Ecto neural progenitor cell (in vitro differentiated cells): ENCODE results near the gene COIL.

Experiments used
- DNase-seq: peaks from one replicate; pipeline ENCODE4 v3.0.0-alpha.2; 2018; ENCODE audit warnings: low spot score

COIL gene

DNA sequence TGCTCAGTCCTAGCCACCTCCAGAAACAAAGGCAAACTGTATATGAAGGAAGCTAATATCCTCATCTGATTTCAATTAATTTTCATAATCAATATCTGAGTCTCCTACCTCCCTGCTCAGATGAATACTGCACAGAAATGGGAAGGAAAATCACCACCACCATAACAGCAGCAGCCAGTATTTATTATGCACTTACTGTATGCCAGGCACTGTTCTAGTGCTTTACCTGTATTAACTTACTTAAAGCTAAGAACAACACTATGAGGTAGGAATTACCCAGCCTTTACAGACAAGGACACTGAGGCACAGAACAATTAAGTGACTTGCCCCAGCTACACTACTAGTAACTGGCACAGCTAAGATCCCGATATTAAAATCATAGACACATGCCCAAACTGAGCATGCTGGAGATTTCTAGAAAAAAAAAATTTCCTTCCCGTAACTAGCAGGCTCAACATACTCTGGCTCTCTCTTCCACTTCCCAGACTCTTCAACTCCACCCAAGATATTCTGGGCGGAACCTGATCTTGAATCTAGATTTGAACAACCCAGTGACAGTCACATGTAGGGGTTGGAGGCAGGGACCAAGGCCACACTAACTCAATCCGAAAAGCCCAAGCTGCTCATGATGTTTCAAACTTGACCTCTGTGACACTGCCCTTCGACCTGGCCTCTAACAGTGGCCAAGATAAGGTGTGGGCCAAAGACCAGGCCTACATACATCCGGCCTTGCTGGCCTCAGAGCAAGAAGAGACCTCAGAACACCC, 50.9 kb downstream of the COIL start:
- DNase-seq, result no peak

DNA sequence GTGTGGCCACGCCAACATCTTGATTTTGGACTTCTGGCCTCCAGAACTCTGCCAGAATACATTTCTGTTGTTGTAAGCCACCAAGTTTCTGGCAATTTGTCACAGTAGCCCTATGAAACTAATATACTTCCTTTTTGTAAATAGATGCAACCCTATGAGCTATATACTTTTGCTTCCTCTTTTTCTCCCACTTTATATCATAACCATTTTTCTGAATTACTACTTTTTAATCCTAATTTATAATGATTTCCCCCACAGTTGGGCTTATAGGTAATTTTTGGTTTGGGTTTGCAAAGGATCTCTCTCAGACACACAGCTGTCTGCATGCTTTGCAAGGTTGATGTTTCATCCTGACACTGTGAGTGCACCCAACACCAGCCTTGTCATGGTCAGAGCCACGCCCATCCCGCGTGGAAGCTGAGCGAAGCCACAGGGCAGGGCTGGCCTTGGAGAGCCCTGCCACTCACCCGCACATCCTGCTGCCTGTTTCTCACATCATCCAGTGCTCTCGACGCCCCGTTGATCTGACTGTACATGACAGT, 52.8 kb downstream of the COIL start:
- no peak for DNase-seq

DNA sequence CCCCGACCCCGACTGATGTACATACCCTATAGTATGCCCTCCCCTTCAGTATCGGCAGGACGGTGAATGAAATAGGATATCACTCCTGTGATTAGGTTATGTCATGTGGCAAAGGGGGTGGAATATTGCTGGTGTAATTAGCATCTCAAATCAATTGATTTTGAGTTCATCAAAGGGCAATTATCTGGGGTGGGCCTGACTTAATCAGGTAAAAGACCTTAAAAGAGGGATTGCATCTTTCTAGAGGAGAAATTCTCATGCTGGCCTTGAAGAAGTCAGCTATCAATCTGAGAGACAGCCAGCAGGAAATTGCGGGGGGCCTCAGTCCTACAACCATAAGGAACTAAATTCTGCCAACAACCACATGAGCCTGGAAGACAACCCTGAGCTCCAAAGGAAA, 57.3 kb downstream of the COIL start:
- no peak for DNase-seq

DNA sequence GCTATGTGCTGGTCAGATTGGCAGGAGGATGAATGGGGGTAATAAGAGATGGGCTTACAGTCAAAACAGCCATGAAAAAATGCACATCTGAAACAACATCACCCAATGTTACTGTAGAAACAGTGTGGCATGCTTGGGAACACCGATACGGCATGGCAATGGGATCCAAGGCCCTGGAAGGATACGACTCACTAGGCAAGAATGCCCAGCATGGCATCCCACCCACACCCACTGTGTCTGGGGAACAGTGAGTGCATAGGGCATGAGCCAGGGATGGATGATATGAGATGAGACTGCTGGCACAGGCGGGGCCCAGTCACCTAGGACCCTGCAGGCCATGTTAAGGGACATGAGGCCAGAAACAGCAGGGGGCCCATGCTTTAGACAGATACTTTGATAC, 58.5 kb downstream of the COIL start:
- DNase-seq, result no peak

DNA sequence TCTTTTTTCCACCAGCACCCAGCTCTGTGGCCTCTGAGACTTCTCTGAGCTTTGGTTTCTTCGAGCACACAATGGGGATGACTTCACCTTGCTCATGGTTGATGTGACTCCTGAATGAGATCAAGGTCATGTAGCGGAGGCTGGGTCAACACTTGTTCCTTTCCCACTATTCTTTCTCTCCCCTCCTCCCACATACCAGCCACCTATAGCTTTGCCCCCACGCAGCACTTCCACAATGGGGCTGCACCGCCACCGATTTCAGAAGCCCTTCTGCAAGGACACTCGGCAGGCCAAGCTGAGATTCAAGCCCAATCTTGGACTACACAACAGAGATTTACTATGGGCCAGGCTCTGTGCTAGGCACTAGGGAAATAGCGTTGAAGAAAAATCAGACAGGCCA, 61.4 kb downstream of the COIL start:
- DNase-seq, result no peak

DNA sequence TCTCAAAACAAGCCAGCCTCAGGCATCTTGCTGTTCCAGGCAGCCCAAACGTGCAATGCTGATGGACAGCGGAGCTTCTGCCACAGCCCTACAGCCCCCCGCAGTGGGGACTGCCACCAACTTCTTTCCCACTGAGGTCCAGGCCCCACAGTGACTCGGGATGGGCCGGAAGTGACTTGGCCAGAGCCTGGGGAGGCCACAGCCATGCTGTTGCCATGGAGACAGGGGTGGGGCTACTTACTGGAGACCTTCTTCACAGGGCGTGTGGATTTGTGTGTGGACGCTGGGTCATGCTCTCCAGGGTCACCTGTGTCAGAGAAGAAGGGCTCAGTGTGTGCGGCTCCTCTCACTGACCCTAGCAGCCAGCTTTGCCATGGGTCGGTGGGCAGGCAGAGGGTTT, 62.0 kb downstream of the COIL start:
- no peak for DNase-seq

DNA sequence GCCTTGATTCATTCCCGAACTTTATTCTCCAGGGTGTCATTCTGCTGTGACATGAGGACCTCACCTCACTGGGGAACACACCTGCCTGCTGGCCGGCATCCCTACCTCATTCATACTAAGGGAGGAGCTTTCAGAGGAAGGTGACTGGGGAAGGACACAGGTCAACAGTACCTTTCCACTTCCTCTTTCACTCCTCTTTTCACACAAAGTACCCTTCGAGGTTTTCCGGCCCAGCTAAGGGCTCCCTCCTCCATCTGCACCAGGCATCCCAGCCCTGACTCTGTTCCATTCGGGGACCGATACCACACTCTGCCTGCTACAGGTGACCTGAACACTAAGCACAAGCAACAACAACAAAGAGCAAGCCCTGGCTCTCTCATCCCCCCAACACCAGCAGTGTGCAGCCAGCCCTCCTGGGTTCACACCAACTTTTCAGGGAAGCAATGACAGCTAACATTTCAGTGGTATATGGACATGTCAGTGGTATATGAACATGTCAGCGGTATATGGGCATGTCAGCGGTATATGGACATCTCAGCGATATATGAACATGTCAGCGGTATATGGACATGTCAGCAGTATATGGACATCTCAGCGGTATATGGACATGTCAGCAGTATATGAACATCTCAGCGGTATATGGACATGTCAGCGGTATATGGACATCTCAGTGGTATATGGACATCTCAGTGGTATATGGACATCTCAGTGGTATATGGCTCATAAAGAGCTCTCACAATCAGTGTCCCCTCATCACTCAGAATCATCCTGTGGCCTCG, 63.0 kb downstream of the COIL start:
- DNase-seq, result no peak

DNA sequence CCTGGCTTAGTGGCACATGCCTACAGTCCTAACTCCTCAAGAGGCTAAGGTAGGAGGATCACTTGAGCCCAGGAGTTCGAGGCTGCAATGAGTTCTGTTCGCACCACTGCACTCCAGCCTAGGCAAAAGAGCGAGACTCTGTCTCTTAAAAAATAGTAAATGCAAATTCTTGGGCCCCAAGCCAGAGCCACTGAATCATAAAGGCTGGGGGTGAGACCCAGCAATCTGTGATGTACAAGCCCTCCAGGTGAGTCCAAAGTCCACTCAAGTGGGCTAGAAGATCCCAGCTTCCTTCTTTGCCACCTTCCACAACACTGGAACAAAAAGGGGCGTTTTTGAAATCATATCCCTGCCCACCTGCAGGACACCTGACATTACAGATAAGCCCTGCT, 63.9 kb downstream of the COIL start:
- no peak for DNase-seq

DNA sequence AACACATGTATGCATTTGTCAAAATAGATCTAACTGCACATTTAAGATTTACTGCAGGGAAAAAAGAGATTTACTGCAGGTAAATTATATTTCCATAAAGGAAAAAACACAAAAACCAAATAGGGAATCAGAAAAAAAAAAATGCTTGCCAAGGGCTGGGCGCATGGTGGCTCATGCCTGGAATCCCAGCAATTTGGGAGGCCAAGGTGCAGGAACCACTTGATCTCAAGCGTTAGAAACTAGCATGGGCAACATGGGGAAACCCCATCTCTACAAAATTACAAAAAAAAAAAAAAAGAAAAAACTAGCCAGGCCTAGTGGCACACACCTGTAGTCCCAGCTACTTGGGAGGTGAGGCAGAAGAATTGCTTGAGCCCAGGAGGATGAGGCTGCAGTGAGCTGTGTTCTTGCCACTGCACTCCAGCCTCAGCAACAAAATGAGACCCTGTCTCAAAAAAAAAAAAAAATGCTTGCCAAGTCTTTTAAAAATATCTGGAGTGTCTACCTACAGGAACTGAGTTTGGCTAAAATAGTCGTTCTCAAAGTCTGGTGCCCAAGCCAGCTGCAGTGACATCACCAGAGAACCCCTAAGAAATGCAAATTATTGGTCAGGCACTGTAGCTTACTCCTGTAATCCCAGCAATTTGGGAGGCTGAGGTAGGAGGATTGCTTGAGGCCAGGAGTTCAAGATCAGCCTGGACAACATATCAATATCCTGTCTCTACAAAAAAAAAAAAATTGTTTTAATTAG, 64.5 kb downstream of the COIL start:
- DNase-seq, result no peak

DNA sequence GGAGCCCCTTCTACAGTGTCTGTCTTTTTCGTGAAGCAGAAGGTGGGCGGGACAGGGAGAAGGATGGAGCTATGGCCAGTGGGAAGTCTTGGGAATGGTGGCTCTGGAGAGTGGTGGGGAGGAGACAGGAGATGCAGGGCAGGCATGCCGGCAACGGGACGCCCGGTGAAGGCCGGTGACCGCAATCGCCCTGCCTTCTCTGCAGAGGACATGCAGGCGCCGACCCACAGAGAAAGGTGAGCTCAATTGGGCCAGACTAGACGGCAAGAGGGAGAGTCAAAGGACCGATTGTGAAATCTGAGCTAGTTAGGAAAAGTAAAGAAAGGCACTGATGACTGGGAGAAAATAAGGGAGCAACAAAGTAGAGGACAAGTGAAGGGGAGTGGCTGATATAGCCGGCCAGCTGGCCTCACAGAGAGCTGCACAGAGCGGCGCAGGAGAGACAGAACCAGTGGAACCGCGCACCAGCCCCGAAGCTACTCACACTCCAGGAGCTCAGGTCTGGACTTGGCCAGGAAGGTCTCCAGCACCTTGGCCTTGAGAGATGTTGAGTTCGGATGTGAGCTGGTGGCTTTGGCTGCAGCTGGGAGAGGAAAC, 65.9 kb downstream of the COIL start:
- no peak for DNase-seq

DNA sequence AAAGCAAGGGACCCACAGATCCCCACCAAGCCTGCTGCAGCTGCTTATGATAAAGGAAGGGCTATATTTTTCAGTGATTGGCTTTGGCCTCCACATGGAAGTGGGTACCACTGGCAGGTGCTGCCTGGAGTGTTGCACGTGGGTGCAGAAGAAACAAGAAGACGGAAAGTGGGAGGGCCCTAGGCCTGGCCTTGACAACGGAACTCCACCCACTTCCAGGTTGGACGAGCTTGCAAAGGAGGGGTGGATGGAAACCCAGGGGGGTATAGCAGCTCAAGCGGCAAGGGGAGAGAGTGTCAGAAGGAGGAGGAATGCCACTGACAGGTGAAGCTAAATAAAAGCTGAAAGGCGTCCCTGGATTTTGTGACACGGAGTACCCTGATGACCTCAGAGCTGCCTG, 67.3 kb downstream of the COIL start:
- DNase-seq, result no peak

DNA sequence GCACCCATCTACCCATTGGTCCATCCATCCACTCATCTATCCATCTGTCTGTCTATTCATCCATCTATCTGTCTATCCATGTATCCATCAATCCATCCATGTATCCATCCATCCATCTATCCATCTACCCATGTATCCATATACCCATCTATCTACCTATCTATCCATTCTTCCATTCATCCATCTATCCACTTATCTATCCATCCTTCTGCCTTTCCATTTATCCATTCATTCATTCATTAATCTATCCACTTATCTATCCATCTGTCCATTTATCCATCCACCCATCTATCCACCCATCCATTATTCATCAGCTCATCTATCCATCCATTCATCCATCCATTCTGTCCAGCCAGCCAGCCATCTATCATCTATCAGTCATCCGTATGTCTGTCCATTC, 68.5 kb downstream of the COIL start:
- no peak for DNase-seq

DNA sequence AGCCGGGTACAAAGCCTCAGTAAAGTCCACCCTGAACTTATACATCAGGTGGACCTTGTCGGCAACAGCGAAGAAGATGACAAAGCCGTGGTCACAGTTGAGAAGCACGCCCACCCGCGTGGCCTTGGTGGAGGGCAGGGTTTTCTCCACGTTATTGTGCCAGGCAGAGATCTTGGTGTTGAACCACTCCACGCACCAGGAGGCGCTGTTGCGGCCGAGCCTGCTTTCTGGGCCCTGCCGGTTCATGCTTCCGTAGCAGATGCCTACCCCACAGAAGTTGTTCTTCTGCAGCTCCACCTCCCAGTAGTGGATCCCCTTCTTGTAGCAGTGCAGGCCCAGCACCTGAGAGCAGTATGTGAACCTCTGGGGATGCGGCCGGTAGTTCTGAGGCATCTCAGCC, 69.1 kb downstream of the COIL start:
- DNase-seq, result no peak

DNA sequence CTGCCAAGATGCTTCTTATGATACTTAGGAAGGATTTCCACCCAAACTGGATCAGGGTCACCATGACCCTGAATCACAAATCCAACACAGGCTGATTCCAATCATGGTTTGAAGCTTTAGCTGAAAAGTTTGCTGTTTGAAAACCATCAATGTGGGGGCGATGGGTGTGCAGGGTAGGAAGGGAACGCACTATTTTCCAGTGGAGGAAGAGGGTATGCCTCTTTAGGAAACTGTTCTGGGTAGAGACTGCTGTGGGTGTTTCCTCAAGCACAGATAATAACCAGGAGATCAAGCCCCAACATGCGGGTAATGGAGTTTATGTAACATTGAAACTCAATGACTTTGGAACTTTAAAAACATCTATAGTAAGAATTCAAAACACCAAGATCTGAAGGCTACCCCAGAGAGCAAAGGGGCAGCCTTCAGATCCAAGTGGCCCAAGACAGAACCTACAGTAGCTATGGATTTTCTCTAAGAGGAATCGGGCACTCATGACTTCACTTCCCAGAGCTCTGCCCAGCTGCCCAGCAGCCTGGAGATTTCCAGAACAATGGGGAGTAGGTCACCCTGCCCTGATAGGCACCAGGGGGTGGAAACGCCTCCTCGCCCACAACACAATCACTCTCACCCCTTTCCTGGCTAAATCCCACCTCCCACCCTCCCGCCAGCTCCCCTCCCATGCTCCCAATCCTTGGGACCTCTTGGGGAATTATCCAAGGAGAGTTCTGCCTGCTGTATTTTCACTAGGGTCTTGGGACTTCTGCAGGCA, 69.8 kb downstream of the COIL start:
- no peak for DNase-seq

DNA sequence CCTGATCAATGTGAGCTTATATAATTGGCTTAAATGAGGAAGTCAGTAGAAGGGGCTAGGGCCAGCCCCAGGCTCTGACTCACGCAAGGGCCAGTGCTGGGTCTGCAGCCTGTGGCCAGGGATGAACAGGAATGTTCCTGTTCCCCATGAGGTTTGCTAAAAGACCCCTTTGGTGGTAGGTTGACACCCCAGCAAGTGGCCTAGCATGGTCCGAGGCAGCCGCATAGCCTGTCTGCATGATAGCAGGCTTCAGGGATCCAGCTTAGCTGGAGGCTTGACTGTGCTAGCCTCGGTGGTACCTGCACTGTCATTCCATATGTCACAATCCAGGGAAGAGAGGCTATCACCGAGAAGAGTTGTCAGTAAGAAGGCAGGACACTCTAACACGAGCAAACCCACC, 70.5 kb downstream of the COIL start:
- no peak for DNase-seq
